ENCODE results near the gene NFIC. TPM values are rescaled to one million over a fixed set of nuclear protein-coding genes. Genes with fewer than 3 reads are reported as not detected.

Gene NFIC
- total RNA-seq, 1 experiment from 2014 or later: 8.0 TPM

- WGBS (ENCODE audit: extremely low coverage, insufficient read length, low lambda C conversion rate): no CpG with 5 or more reads among the region's 29 CpGs
Measured at GRCh38 chr19:3423183-3423829, 56.9 kb downstream of the NFIC start.

More at GRCh38 chr19:3423183-3423829, 56.9 kb downstream of the NFIC start:
- H2AK5ac ChIP-seq (ENCODE audit: insufficient read length, low read length): no peak overlapping the region
- no peaks in the 10 kb centered on the region; a peak in 1 of 7 replicates for H3K36me3 Mint-ChIP-seq (ENCODE audit: insufficient read depth in 1 of 3, low read depth in 3 of 3)
- H3K27ac ChIP-seq (ENCODE audit: insufficient read length, low read depth, low read length): no peak overlapping the region
- H3K4me1 ChIP-seq (ENCODE audit: insufficient read depth, low read length): no peaks in the 10 kb centered on the region
- no peak overlapping the region for H4K91ac ChIP-seq (ENCODE audit: insufficient read length, low read depth, low read length)
- H3K56ac ChIP-seq (ENCODE audit: insufficient read length, low read depth, low read length): no peak overlapping the region
- H3K27me3 ChIP-seq (ENCODE audit: insufficient read depth, low read length): no peaks in the 10 kb centered on the region
- H3K9me3 ChIP-seq (ENCODE audit: control insufficient read depth, low read depth, low read length): no peaks in the 10 kb centered on the region
- no peak overlapping the region for H3K27ac Mint-ChIP-seq
- no peak overlapping the region for H3K4me3 Mint-ChIP-seq
- H4K20me1 ChIP-seq (ENCODE audit: control insufficient read depth, insufficient read depth, insufficient read length): no peaks in the 10 kb centered on the region
- no peak for DNase-seq
- H3K4me1 Mint-ChIP-seq: peaks cover 0 to 3% of the 10 kb centered on the region in 2 experiments; a peak in 2 of 4 replicates
- no peaks in the 10 kb centered on the region for H3K23me2 ChIP-seq (ENCODE audit: insufficient read length, low read depth, low read length, poor library complexity, severe bottlenecking)
- H3K14ac ChIP-seq (ENCODE audit: insufficient read depth, low read length): no peak overlapping the region
- no peaks in the 10 kb centered on the region for H3K79me1 ChIP-seq (ENCODE audit: insufficient read depth, low read depth, low read length, poor library complexity, severe bottlenecking)
- TF ChIP-seq, protein P1, sequence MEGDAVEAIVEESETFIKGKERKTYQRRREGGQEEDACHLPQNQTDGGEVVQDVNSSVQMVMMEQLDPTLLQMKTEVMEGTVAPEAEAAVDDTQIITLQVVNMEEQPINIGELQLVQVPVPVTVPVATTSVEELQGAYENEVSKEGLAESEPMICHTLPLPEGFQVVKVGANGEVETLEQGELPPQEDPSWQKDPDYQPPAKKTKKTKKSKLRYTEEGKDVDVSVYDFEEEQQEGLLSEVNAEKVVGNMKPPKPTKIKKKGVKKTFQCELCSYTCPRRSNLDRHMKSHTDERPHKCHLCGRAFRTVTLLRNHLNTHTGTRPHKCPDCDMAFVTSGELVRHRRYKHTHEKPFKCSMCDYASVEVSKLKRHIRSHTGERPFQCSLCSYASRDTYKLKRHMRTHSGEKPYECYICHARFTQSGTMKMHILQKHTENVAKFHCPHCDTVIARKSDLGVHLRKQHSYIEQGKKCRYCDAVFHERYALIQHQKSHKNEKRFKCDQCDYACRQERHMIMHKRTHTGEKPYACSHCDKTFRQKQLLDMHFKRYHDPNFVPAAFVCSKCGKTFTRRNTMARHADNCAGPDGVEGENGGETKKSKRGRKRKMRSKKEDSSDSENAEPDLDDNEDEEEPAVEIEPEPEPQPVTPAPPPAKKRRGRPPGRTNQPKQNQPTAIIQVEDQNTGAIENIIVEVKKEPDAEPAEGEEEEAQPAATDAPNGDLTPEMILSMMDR (conservative IDR thresholded peaks at IDR 0.05): no peak
- H3K4ac ChIP-seq (ENCODE audit: low read depth, low read length): no peak overlapping the region
- H3K9me3 Mint-ChIP-seq: no peaks in the 10 kb centered on the region; a peak in 1 of 5 replicates
- no peak overlapping the region for H3K4me2 ChIP-seq (ENCODE audit: insufficient read depth, insufficient read length, low read length)
- no peak overlapping the region for H3T11ph ChIP-seq (ENCODE audit: low read length)
- no peak overlapping the region for H3K18ac ChIP-seq (ENCODE audit: insufficient read length, low read depth, low read length)
- no peak overlapping the region for H2BK120ac ChIP-seq (ENCODE audit: low read depth, low read length, poor library complexity, severe bottlenecking)
- H2BK15ac ChIP-seq (ENCODE audit: low read depth, low read length): no peak overlapping the region
- peaks cover 28% of the 10 kb centered on the region for H3K27me3 Mint-ChIP-seq (ENCODE audit: low read depth)
- no peak overlapping the region for H3K23ac ChIP-seq (ENCODE audit: insufficient read length, low read depth, low read length)
- no peak overlapping the region for H4K8ac ChIP-seq (replicated peaks; ENCODE audit: insufficient read length, low read depth, low read length)
- H2BK12ac ChIP-seq (ENCODE audit: insufficient read length, low read depth, low read length): no peak overlapping the region
- H4K5ac ChIP-seq (ENCODE audit: insufficient read length, low read depth, low read length): no peak overlapping the region
- H3K9ac ChIP-seq (ENCODE audit: extremely low read depth, insufficient read length, low read length): no peak overlapping the region
- H2BK20ac ChIP-seq (ENCODE audit: low read depth, low read length, poor library complexity, severe bottlenecking): no peak overlapping the region
- no peaks in the 10 kb centered on the region for H3K79me2 ChIP-seq (ENCODE audit: insufficient read depth, low read length)
- no peak overlapping the region for H2BK5ac ChIP-seq (ENCODE audit: insufficient read length, low read length)
- H2AFZ ChIP-seq (ENCODE audit: low read length): no peak overlapping the region
